GM12878 (cell line): ENCODE measurements around the gene DGKE. TPM values are rescaled to one million over a fixed set of nuclear protein-coding genes. Genes with fewer than 3 reads are reported as not detected.

Source experiments
- BACH1 ChIP-seq: fragments of 450-650 bp; IDR thresholded peaks from 2 replicates; pipeline ENCODE4 v1.6.1; 2017; ENCODE audit warnings: mild to moderate bottlenecking, borderline replicate concordance
- BCL11A ChIP-seq: IDR thresholded peaks from 2 replicates; pipeline ENCODE4 v1.6.1; 2011; ENCODE audit warnings: low read depth, low read length
- CHD4 ChIP-seq: fragments of 200-600 bp; sonication (generic); IDR thresholded peaks from 2 replicates; pipeline ENCODE4 v1.6.1; 2016; ENCODE audit warnings: mild to moderate bottlenecking
- CREB1 ChIP-seq: IDR thresholded peaks from 2 replicates; pipeline ENCODE4 v1.6.1; 2012; ENCODE audit warnings: low read depth, mild to moderate bottlenecking, inconsistent platforms
- CREM ChIP-seq: IDR thresholded peaks from 2 replicates; pipeline ENCODE4 v1.6.1; 2014; ENCODE audit warnings: antibody characterized with exemption, low read depth
- EGR1 ChIP-seq, 2 experiments: IDR thresholded peaks; 1 replicate in 1 of 2; 2 replicates in 1 of 2; pipeline ENCODE4 v1.6.1; 2011 to 2012; ENCODE audit warnings: low read depth in 2 of 2, low read length in 2 of 2, borderline replicate concordance in 1 of 2, mild to moderate bottlenecking in 1 of 2, moderate library complexity in 1 of 2
- ESRRA ChIP-seq: IDR thresholded peaks from 2 replicates; pipeline ENCODE4 v1.6.1; 2012; ENCODE audit warnings: mild to moderate bottlenecking, low read length, improper control_type of control experiment
- ETV6 ChIP-seq, 2 experiments: fragments of 450-650 bp in 1 of 2; IDR thresholded peaks in 1 of 2; conservative IDR thresholded peaks in 1 of 2; 2 replicates each; pipeline ENCODE4 v1.6.1; 2014; ENCODE audit warnings: antibody characterized with exemption in 1 of 2, borderline replicate concordance in 1 of 2, low read depth in 1 of 2, mild to moderate bottlenecking in 1 of 2, moderate library complexity in 1 of 2
- GATAD2B ChIP-seq: fragments of 450-650 bp; conservative IDR thresholded peaks from 2 replicates; pipeline ENCODE4 v1.6.1; 2017; ENCODE audit warnings: low read depth, mild to moderate bottlenecking, moderate library complexity
- IKZF2 ChIP-seq, 2 experiments: fragments of 450-650 bp; IDR thresholded peaks; 2 replicates each; pipeline ENCODE4 v1.6.1; 2017; ENCODE audit warnings: mild to moderate bottlenecking in 2 of 2, moderate library complexity in 2 of 2
- JUNB ChIP-seq: IDR thresholded peaks from 2 replicates; pipeline ENCODE4 v1.6.1; 2016; ENCODE audit warnings: antibody characterized with exemption, mild to moderate bottlenecking
- MAX ChIP-seq: IDR thresholded peaks from 2 replicates; pipeline ENCODE4 v1.6.1; 2012; ENCODE audit warnings: low read depth, low read length, improper control_type of control experiment
- MTA3 ChIP-seq: IDR thresholded peaks from 2 replicates; pipeline ENCODE4 v1.6.1; 2012; ENCODE audit warnings: low read length, inconsistent platforms, borderline replicate concordance
- NBN ChIP-seq: fragments of 450-650 bp; IDR thresholded peaks from 2 replicates; pipeline ENCODE4 v1.6.1; 2016
- NFYA ChIP-seq: IDR thresholded peaks from 2 replicates; pipeline ENCODE4 v1.6.1; 2011; ENCODE audit warnings: low read depth, mild to moderate bottlenecking, low read length, improper control_type of control experiment, borderline replicate concordance
- NKRF ChIP-seq: fragments of 450-650 bp; conservative IDR thresholded peaks from 2 replicates; pipeline ENCODE4 v1.6.1; 2017; ENCODE audit warnings: mild to moderate bottlenecking, moderate library complexity
- PML ChIP-seq: IDR thresholded peaks from 2 replicates; pipeline ENCODE4 v1.6.1; 2012; ENCODE audit warnings: low read length, inconsistent platforms
- RB1 ChIP-seq: fragments of 450-650 bp; formaldehyde crosslinking; IDR thresholded peaks from 2 replicates; pipeline ENCODE4 v1.6.1; 2017; ENCODE audit warnings: mild to moderate bottlenecking, borderline replicate concordance
- REST ChIP-seq: IDR thresholded peaks from 2 replicates; pipeline ENCODE4 v1.6.1; 2012; ENCODE audit warnings: mild to moderate bottlenecking, low read depth, low read length
- SMAD1 ChIP-seq: fragments of 450-650 bp; IDR thresholded peaks from 2 replicates; pipeline ENCODE4 v1.6.1; 2018; ENCODE audit warnings: mild to moderate bottlenecking, low read depth; ENCODE audit not compliant: partially characterized antibody
- SMARCA5 ChIP-seq: fragments of 450-650 bp; IDR thresholded peaks from 2 replicates; pipeline ENCODE4 v1.6.1; 2017; ENCODE audit warnings: mild to moderate bottlenecking
- SREBF2 ChIP-seq: IDR thresholded peaks from 2 replicates; pipeline ENCODE4 v1.6.1; 2012; ENCODE audit warnings: mild to moderate bottlenecking, low read length
- STAT3 ChIP-seq: IDR thresholded peaks from 2 replicates; pipeline ENCODE4 v1.6.1; 2011; ENCODE audit warnings: low read depth, low read length, improper control_type of control experiment
- SUPT20H ChIP-seq: IDR thresholded peaks from 2 replicates; pipeline ENCODE4 v1.6.1; 2011; ENCODE audit warnings: low read depth, mild to moderate bottlenecking, low read length, moderate library complexity, borderline replicate concordance; ENCODE audit not compliant: control insufficient read depth
- TCF3 ChIP-seq: IDR thresholded peaks from 2 replicates; pipeline ENCODE4 v1.6.1; 2012; ENCODE audit warnings: low read depth, mild to moderate bottlenecking, low read length, borderline replicate concordance; ENCODE audit not compliant: insufficient read depth
- ZNF24 ChIP-seq: fragments of 450-650 bp; IDR thresholded peaks from 2 replicates; pipeline ENCODE4 v1.6.1; 2017; ENCODE audit warnings: antibody characterized with exemption, mild to moderate bottlenecking
- ZSCAN29 ChIP-seq: fragments of 450-650 bp; IDR thresholded peaks from 2 replicates; pipeline ENCODE4 v1.6.1; 2017; ENCODE audit warnings: mild to moderate bottlenecking, moderate library complexity
- polyA plus RNA-seq, 11 experiments: library from polyadenylated mRNA; depleted of rRNA in 4 of 11; unstranded in 6 of 11; stranded (reverse) in 5 of 11; fragments of >200 nt; fragmentation: Nextera tagmentation in 4 of 11; fragmentation: Illumina TruSeq in 1 of 11; extraction: Ambion mirVana in 4 of 11; extraction: Trizol in 1 of 11; gene quantifications; 1 replicate in 1 of 11; 2 replicates in 10 of 11; pipeline versions ENCODE4 v1.2.1 to v1.2.3, GENCODE V29; 2011 to 2016; ENCODE audit warnings: inconsistent platforms in 2 of 11, missing spikeins in 2 of 11, low read depth in 1 of 11
- total RNA-seq, 4 experiments: library from RNA; depleted of rRNA in 3 of 4; stranded (reverse); fragments of >200 nt in 3 of 4; fragmentation: Illumina TruSeq in 1 of 4; extraction: Trizol in 1 of 4; gene quantifications; 2 replicates each; pipeline versions ENCODE4 v1.2.1 to v1.2.3, GENCODE V29; 2013 to 2021

DGKE gene
- total and polyA plus RNA-seq, 10 of the 15 experiments (the other 5 are each of a cell fraction or from before 2014, with no cell fraction given) = 2.8 to 18.0 (median 11.6) TPM

GRCh38 chr17:56833057-56833808, 718 bp upstream of the DGKE start (continued):
- 0 out of 4 replicates have a peak, but pooled peaks of 1 of the 2 experiments have one; percentile 11 for TF ChIP-seq ETV6 (conservative IDR thresholded peaks at IDR 0.05 in 1 of 2, IDR thresholded peaks at IDR 0.05 in 1 of 2; ENCODE audit: borderline replicate concordance in 1 of 2, low read depth in 1 of 2)
- TF ChIP-seq CREB1 = no peak
- TF ChIP-seq NBN = no peak
- TF ChIP-seq SMAD1 = no peak
- peak; percentile 90; the same call in 1 of the 2 replicates for TF ChIP-seq GATAD2B
- TF ChIP-seq EGR1 (IDR thresholded peaks at IDR 0.05; ENCODE audit: borderline replicate concordance in 1 of 2, low read depth in 2 of 2, low read length in 2 of 2) = 0 out of 3 replicates have a peak, but pooled peaks of 1 of the 2 experiments have one; percentile 6
- no peak for TF ChIP-seq REST
- no peak for TF ChIP-seq NFYA
- 0 out of 2 replicates have a peak, but pooled peaks have one; percentile 11 for TF ChIP-seq ZNF24
- no peak for TF ChIP-seq STAT3
- TF ChIP-seq JUNB = no peak
- TF ChIP-seq SUPT20H = no peak
- no peak for TF ChIP-seq MAX
- TF ChIP-seq SMARCA5 = peak; percentile 56; the same call in 1 of the 2 replicates
- 0 out of 2 replicates have a peak, but pooled peaks have one; percentile 3 for TF ChIP-seq TCF3
- TF ChIP-seq MTA3 = no peak
- no peak for TF ChIP-seq CHD4
- TF ChIP-seq ESRRA = no peak
- TF ChIP-seq NKRF = peak; percentile 84; the same call in 1 of the 2 replicates
- TF ChIP-seq SREBF2 = no peak
- 0 out of 4 replicates have a peak, but pooled peaks of 1 of the 2 experiments have one; percentile 11 for TF ChIP-seq IKZF2 (IDR thresholded peaks at IDR 0.05)
- peak; percentile 53; the same call in 1 of the 2 replicates for TF ChIP-seq ZSCAN29
- TF ChIP-seq RB1 = no peak
- TF ChIP-seq BACH1 = peak; percentile 63; the same call in 1 of the 2 replicates
- no peak for TF ChIP-seq BCL11A
- TF ChIP-seq PML = no peak
- TF ChIP-seq CREM = no peak
